Activated CD4-positive, alpha-beta T cell treated with anti-CD3 and anti-CD28 coated beads, Interleukin-2, amount 50 U/mL, for 24 hours (primary cell): ENCODE measurements around the gene CHMP4A.

Source experiments
- DNase-seq, 2 donors: peaks; one replicate each; pipeline ENCODE4 v3.0.0-alpha.2; 2020; ENCODE audit warnings: low read depth in 1 of 2, low spot score in 1 of 2

Gene CHMP4A

GRCh38 chr14:24196071-24197055 lies 16.9 kb downstream of the CHMP4A start:
- DNase-seq: no peak

- peak; percentile 82 to 83 for DNase-seq
These were observed 17.9 kb downstream of the CHMP4A start, which contains the start of gene TM9SF1 for GRCh38 chr14:24195186-24196070. Gene TM9SF1, minus strand, starts transcription at chr14:24195441. Its CDS starts 422 bp downstream, at chr14:24195019.

GRCh38 chr14:24194873-24195185 lies 18.5 kb downstream of the CHMP4A start:
- DNase-seq: no peak

- no peak for DNase-seq
These were observed 19.0 kb downstream of the CHMP4A start for GRCh38 chr14:24194186-24194872.

GRCh38 chr14:24192933-24193332 lies 20.4 kb downstream of the CHMP4A start:
- DNase-seq: no peak

GRCh38 chr14:24190416-24190815 lies 22.9 kb downstream of the CHMP4A start:
- DNase-seq: no peak

- no peak for DNase-seq
These were observed 23.8 kb downstream of the CHMP4A start for GRCh38 chr14:24189460-24189859.

- no peak for DNase-seq
These were observed 24.3 kb downstream of the CHMP4A start for GRCh38 chr14:24189059-24189375.

GRCh38 chr14:24188251-24189058 lies 24.8 kb downstream of the CHMP4A start, which contains the start of gene IPO4:
Gene IPO4, minus strand, starts transcription at chr14:24188816. Its CDS starts 29 bp downstream, at chr14:24188787.
- DNase-seq: peak; percentile 80 to 96

GRCh38 chr14:24187539-24187915 lies 25.8 kb downstream of the CHMP4A start:
- DNase-seq: no peak

- no peak for DNase-seq
These were observed 26.3 kb downstream of the CHMP4A start for GRCh38 chr14:24186831-24187538.

- no peak for DNase-seq
These were observed 27.5 kb downstream of the CHMP4A start for GRCh38 chr14:24185741-24186140.

- DNase-seq: no peak
These were observed 28.3 kb downstream of the CHMP4A start for GRCh38 chr14:24185026-24185425.

- DNase-seq: no peak
These were observed 29.0 kb downstream of the CHMP4A start for GRCh38 chr14:24184104-24184970.

GRCh38 chr14:24183014-24183481 lies 30.2 kb downstream of the CHMP4A start:
- DNase-seq: no peak

GRCh38 chr14:24182110-24182882 lies 31.0 kb downstream of the CHMP4A start:
- no peak for DNase-seq

GRCh38 chr14:24181371-24182077 lies 31.8 kb downstream of the CHMP4A start:
- no peak for DNase-seq
